ENCODE data around the gene DNAJC3. TPM values are rescaled to one million over a fixed set of nuclear protein-coding genes. Genes with fewer than 3 reads are reported as not detected.
"Not testable (repeated sequence)": the region's sequence is repeated elsewhere in the genome, so short reads cannot be mapped to it uniquely, and the experiment has no call there.

The DNAJC3 gene
- total RNA-seq, 1 donor: 65.8 TPM

GRCh38 chr13:95684418-95684817 lies 7.5 kb downstream of the DNAJC3 start:
- no peak for DNase-seq (ENCODE audit: low read depth)
- no peak overlapping the region for H3K4me3 ChIP-seq (ENCODE audit: low read depth, low read length)
- TF ChIP-seq, protein P1, sequence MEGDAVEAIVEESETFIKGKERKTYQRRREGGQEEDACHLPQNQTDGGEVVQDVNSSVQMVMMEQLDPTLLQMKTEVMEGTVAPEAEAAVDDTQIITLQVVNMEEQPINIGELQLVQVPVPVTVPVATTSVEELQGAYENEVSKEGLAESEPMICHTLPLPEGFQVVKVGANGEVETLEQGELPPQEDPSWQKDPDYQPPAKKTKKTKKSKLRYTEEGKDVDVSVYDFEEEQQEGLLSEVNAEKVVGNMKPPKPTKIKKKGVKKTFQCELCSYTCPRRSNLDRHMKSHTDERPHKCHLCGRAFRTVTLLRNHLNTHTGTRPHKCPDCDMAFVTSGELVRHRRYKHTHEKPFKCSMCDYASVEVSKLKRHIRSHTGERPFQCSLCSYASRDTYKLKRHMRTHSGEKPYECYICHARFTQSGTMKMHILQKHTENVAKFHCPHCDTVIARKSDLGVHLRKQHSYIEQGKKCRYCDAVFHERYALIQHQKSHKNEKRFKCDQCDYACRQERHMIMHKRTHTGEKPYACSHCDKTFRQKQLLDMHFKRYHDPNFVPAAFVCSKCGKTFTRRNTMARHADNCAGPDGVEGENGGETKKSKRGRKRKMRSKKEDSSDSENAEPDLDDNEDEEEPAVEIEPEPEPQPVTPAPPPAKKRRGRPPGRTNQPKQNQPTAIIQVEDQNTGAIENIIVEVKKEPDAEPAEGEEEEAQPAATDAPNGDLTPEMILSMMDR (IDR thresholded peaks at IDR 0.05; ENCODE audit: insufficient read depth, low read length): no peak

GRCh38 chr13:95684960-95685359 lies 8.0 kb downstream of the DNAJC3 start:
- DNase-seq (ENCODE audit: low read depth); H3K4me3 ChIP-seq (ENCODE audit: low read depth, low read length): not testable (repeated sequence)

DNA sequence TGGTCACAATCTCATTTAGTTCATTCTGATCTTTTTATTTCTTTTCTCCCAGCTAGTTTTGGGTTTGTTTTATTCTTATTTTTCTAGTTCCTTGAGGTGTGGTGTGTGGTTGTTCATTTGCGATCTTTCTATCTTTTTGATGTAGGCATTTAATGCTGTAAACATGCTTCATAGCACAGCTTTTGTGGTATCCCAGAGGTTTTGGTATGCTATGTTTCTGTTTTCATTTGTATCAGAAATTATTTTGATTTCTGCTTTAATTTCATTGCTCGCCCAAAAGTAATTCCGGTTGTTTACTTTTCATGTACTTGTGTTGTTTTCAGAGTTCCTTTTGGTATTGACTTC lies 12.6 kb downstream of the DNAJC3 start:
- TF ChIP-seq, protein P1 (IDR thresholded peaks at IDR 0.05; ENCODE audit: insufficient read depth, low read length): no peak
- no peak for DNase-seq (ENCODE audit: low read depth)
- no peak overlapping the region for H3K4me3 ChIP-seq (ENCODE audit: low read depth, low read length)

- H3K4me3 ChIP-seq (ENCODE audit: low read depth, low read length); DNase-seq (ENCODE audit: low read depth): not testable (repeated sequence)
Measured at GRCh38 chr13:95690986-95691385, 14.0 kb downstream of the DNAJC3 start.

- no peak overlapping the region for H3K4me3 ChIP-seq (ENCODE audit: low read depth, low read length)
- TF ChIP-seq, protein P1 (IDR thresholded peaks at IDR 0.05; ENCODE audit: insufficient read depth, low read length): no peak
- DNase-seq (ENCODE audit: low read depth): no peak
Measured at GRCh38 chr13:95697052-95697680, 20.2 kb downstream of the DNAJC3 start.

DNA sequence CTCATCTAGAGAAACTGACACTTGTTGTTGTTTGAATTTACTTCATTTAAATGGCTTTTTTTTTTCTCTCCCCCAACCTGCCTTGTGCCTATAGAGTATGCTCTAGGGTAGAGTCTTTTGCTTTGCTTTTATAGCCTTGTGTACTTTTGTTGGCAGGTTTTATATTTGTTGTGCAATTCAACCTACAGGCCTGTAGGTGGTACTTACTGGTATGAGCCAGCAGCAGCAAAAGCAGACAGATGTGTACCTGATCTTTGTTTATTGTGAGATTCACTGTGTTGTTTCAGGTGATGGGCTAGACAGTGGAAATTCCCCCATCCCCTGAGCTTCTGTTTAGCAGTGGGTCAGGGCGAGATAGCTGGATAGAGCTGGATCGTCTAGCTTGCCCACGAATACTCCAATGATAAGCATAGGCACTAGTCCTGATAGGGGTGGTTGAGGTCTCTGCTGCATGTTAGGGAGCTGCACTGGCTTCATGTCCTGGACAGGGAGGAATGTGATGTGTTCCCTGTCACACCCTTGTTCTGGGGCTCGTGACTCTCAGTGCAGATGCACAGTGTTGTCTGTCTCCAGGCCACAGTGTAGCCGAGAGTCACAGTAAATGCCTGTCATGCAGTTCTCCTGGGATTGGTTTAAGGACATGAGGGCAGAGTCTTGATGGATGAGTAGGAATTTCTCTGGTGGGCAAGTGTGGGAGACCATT lies 21.3 kb downstream of the DNAJC3 start:
- DNase-seq (ENCODE audit: low read depth): no peak
- TF ChIP-seq, protein P1 (IDR thresholded peaks at IDR 0.05; ENCODE audit: insufficient read depth, low read length): peak; percentile 29
- no peak overlapping the region for H3K4me3 ChIP-seq (ENCODE audit: low read depth, low read length)

GRCh38 chr13:95703576-95703975 lies 26.6 kb downstream of the DNAJC3 start:
- peak; percentile 13 for DNase-seq (ENCODE audit: low read depth)
- TF ChIP-seq, protein P1 (IDR thresholded peaks at IDR 0.05; ENCODE audit: insufficient read depth, low read length): no peak
- H3K4me3 ChIP-seq (ENCODE audit: low read depth, low read length): no peak overlapping the region

DNA sequence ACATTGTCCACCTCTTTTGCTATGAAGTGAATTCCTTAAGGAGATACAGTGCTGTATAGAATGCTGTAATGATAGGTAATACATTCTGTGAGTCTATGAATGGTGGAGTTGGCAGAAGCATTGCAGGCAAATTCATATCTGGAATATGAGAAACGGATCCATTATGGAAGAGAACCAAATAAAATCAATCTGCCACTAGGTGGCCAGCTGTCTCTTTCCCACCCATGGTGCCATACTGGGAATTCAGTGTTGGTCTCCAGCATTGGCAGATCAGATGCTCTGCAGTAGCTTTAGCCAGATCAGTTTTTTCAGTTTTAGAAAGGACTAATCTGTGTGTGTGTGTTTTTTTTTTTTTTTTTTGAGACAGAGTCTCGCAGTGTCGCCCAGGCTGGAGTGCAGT lies 27.6 kb downstream of the DNAJC3 start:
- no peak for DNase-seq (ENCODE audit: low read depth)
- H3K4me3 ChIP-seq (ENCODE audit: low read depth, low read length): no peak overlapping the region
- TF ChIP-seq, protein P1 (IDR thresholded peaks at IDR 0.05; ENCODE audit: insufficient read depth, low read length): no peak

Measured in fibroblast of the aortic adventitia (primary cell).